Endothelial cell of umbilical vein (primary cell): ENCODE results near the gene EXOSC5. TPM values are rescaled to one million over a fixed set of nuclear protein-coding genes. Genes with fewer than 3 reads are reported as not detected.

Experiments
- BruUV-seq: library from RNA; stranded (reverse); fragments of 400-500 nt; replicated peaks from 2 replicates; lab custom pipeline; 2021; lab: Mats Ljungman, UMichigan
- CTCF ChIA-PET: fragments of 300-600, 350-600 bp; sonication (Branson Sonifier 250); formaldehyde crosslinking; loops from one replicate; lab custom pipeline; 2021; ENCODE audit warnings: antibody characterized with exemption, inconsistent platforms; lab: Charles Lee
- POLR2A ChIA-PET: fragments of 300-600, 350-600 bp; sonication (Branson Sonifier 250); formaldehyde crosslinking; loops from one replicate; lab custom pipeline; 2021; ENCODE audit warnings: antibody characterized with exemption, inconsistent platforms; lab: Charles Lee
- DNase-seq: peaks from one replicate; pipeline ENCODE4 v3.0.0-alpha.2; 2011; ENCODE audit warnings: low read depth, low spot score
- FAIRE-seq: peaks from 2 replicates; lab custom pipeline; 2011; peaks lifted over from hg19 to GRCh38; lab: Jason Lieb, UNC
- H2AFZ ChIP-seq: 2 replicates; pipeline ENCODE4 v1.6.0; 2012; ENCODE audit warnings: low read depth, low read length, control low read depth, inconsistent platforms
- H3K27ac ChIP-seq: 2 replicates; pipeline ENCODE4 v1.5.1; 2011; ENCODE audit warnings: low read depth, mild to moderate bottlenecking, control low read depth, low read length, moderate library complexity; ENCODE audit not compliant: insufficient read depth
- H3K27me3 ChIP-seq, 2 experiments: 2 replicates each; pipeline versions ENCODE4 v1.6.0 to v1.6.1; 2011; ENCODE audit warnings: low read length in 2 of 2, mixed read lengths in 1 of 2; ENCODE audit not compliant: control insufficient read depth in 2 of 2, insufficient read depth in 2 of 2
- H3K36me3 ChIP-seq, 2 experiments: 2 replicates in 1 of 2; 3 replicates in 1 of 2; pipeline ENCODE4 v1.5.1; 2011; ENCODE audit warnings: low read length in 2 of 2, mild to moderate bottlenecking in 1 of 2, moderate library complexity in 1 of 2; ENCODE audit not compliant: control insufficient read depth in 2 of 2, insufficient read depth in 2 of 2; ENCODE audit errors: extremely low read depth in 1 of 2
- H3K4me1 ChIP-seq: 3 replicates; pipeline ENCODE4 v1.5.1; 2011; ENCODE audit warnings: mild to moderate bottlenecking, low read length; ENCODE audit not compliant: control insufficient read depth, insufficient read depth; ENCODE audit errors: extremely low read depth
- H3K4me2 ChIP-seq: 2 replicates; pipeline ENCODE4 v1.6.1; 2011; ENCODE audit warnings: low read length, control low read depth, mixed read lengths; ENCODE audit not compliant: insufficient read depth
- H3K4me3 ChIP-seq, 3 experiments: fragments of 200-600 bp in 1 of 3; sonication (generic), shearing (Covaris generic) in 1 of 3; replicated peaks in 1 of 3; 2 replicates each; pipeline ENCODE4 v1.5.1; 2011 to 2016; ENCODE audit warnings: control low read depth in 3 of 3, low read length in 3 of 3, mild to moderate bottlenecking in 2 of 3, inconsistent platforms in 1 of 3, low read depth in 1 of 3, moderate library complexity in 1 of 3; ENCODE audit not compliant: insufficient read depth in 1 of 3
- H3K79me2 ChIP-seq: 2 replicates; pipeline ENCODE4 v1.6.0; 2012; ENCODE audit warnings: low read length, inconsistent platforms; ENCODE audit not compliant: control insufficient read depth, insufficient read depth
- H3K9ac ChIP-seq: replicated peaks from 2 replicates; pipeline ENCODE3; 2011; ENCODE audit warnings: low read length, control low read depth; ENCODE audit not compliant: insufficient read depth; ENCODE audit errors: extremely low read depth
- H3K9me1 ChIP-seq: replicated peaks from 3 replicates; pipeline ENCODE4 v1.6.0; 2011; ENCODE audit warnings: mild to moderate bottlenecking, low read length; ENCODE audit not compliant: control insufficient read depth, insufficient read depth; ENCODE audit errors: extremely low read depth
- H3K9me3 ChIP-seq: replicated peaks from 2 replicates; pipeline ENCODE4 v1.5.1; 2012; ENCODE audit warnings: low read length, inconsistent platforms; ENCODE audit not compliant: control insufficient read depth, insufficient read depth
- H4K20me1 ChIP-seq: replicated peaks from 2 replicates; pipeline ENCODE3; 2011; ENCODE audit warnings: mild to moderate bottlenecking, low read length; ENCODE audit not compliant: control insufficient read depth, insufficient read depth; ENCODE audit errors: extremely low read depth
- EZH2 ChIP-seq: IDR thresholded peaks from 2 replicates; pipeline ENCODE4 v1.6.1; 2012; ENCODE audit warnings: borderline replicate concordance, low read depth, mild to moderate bottlenecking, moderate library complexity, low read length, inconsistent platforms; ENCODE audit not compliant: severe bottlenecking
- FOS ChIP-seq: IDR thresholded peaks from 2 replicates; pipeline ENCODE4 v1.6.1; 2011; ENCODE audit warnings: mild to moderate bottlenecking, low read length, moderate library complexity, borderline replicate concordance; ENCODE audit not compliant: insufficient read depth
- GATA2 ChIP-seq: IDR thresholded peaks from 2 replicates; pipeline ENCODE4 v1.7.0; 2011; ENCODE audit warnings: low read depth, mild to moderate bottlenecking, moderate library complexity, mixed read lengths, low read length; ENCODE audit not compliant: insufficient read length, insufficient read depth
- JUN ChIP-seq: IDR thresholded peaks from 2 replicates; pipeline ENCODE4 v1.6.1; 2011; ENCODE audit warnings: borderline replicate concordance, low read depth; ENCODE audit not compliant: insufficient read length, insufficient read depth
- MYC ChIP-seq: IDR thresholded peaks from one replicate; pipeline ENCODE4 v1.6.1; 2011; ENCODE audit warnings: mild to moderate bottlenecking, low read depth, low read length
- POLR2A ChIP-seq: IDR thresholded peaks from 2 replicates; pipeline ENCODE4 v1.6.1; 2012; ENCODE audit warnings: low read depth, mild to moderate bottlenecking, control low read depth, low read length
- POLR2AphosphoS5 ChIP-seq: IDR thresholded peaks from 2 replicates; pipeline ENCODE4 v1.6.1; 2012; ENCODE audit warnings: low read depth, mild to moderate bottlenecking, control low read depth, low read length, moderate library complexity; ENCODE audit not compliant: insufficient read depth
- dilution Hi-C: fragments of 300-500 bp; cut with MboI; formaldehyde crosslinking; loops from one replicate; pipeline ENCODE4 v1.15.0; 2019; ENCODE audit warnings: low sequenced_read_pairs; ENCODE audit not compliant: extremely low pct_ligation_motif_present
- intact Hi-C: fragments of 100-400 bp; cut with micrococcal nuclease; formaldehyde crosslinking; loops from one replicate; pipeline ENCODE4 v1.10.0; 2022
- polyA plus RNA-seq, 4 experiments: library from polyadenylated mRNA; depleted of rRNA in 3 of 4; stranded (reverse) in 3 of 4; unstranded in 1 of 4; fragments of >200 nt; gene quantifications; 2 replicates each; pipeline versions ENCODE4 v1.2.1 to v1.2.3, GENCODE V29; 2011 to 2012; ENCODE audit warnings: missing spikeins in 1 of 4
- total RNA-seq: library from RNA; stranded (reverse); gene quantifications from 2 replicates; pipeline ENCODE4 v1.2.3, GENCODE V29; 2021
- TF ChIP-seq, protein P1 (sequence below), 2 donors: IDR thresholded peaks; 1 replicate in 1 of 2; 2 replicates in 1 of 2; pipeline ENCODE4 v1.5.1; 2011; ENCODE audit warnings: low read length in 2 of 2, mild to moderate bottlenecking in 2 of 2, moderate library complexity in 2 of 2, control low read depth in 1 of 2, inconsistent platforms in 1 of 2, low read depth in 1 of 2; ENCODE audit not compliant: insufficient read depth in 1 of 2; ENCODE audit errors: extremely low read depth in 1 of 2
- TF ChIP-seq, protein P2 (sequence below): IDR thresholded peaks from 2 replicates; pipeline ENCODE4 v1.6.1; 2011; ENCODE audit not compliant: insufficient read depth, insufficient read length

EXOSC5 gene
- total and polyA plus RNA-seq, 2 donors (not counting 3 experiments of a cell fraction or from before 2014, with no cell fraction given): 14.0 to 20.9 TPM

DNA sequence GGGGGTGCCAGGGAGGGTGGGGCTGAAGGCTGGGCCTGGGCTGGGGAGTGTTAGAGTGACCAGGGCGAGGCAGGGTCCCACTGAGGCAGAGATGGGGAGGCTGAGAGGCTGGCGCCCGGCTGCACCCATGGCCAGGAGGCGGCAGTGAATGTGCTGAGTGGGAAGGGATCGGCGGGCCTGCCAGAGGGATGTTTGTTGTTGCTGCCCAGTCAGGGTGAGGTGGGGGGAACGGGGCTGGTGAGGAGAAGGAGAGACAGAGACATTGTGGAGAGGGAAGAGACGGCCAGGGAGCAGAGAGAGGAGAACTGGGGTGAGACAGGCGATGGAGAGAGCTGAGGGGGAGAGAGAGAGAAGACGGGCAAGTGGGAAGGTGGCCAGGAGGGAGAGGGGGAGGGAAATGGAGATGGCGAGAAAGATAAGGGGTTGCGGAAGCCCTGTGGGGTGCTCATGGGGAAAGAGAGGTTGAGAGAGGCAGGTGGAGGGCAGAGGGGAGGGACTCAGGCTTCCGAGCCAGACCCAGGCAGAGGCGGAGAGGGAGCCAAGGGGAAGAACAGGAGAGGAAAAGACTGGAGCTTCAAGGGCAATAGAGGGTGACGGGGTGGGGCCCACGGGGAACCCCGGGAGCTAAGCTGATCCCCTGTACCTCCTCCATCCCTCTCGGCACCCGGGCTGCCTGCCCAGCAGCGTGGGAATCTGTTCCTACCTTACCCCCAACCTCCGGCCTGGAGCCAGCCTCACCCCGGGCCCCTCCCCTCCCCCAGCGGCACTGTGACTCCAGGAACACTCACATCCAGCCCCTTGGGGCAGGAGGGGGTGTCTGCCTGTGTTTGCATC is 30.7 kb upstream of the EXOSC5 start:
- H3K9ac ChIP-seq: peak overlapping the region; percentile 12
- DNase-seq (peak; percentile 28), FAIRE-seq (no peak)
- peak overlapping the region; percentile 73 for H2AFZ ChIP-seq
- BruUV-seq: no TSS peak
- dilution Hi-C loops: no loop called here
- H3K36me3 ChIP-seq: peaks cover 0 to 24% of the 10 kb centered on the region in 2 experiments
- ChIA-PET CTCF (interaction anchor here (0.9 to 4.1 kb wide), 11 partner anchors 11 to 1953 kb away, joined by 3 to 17 read pairs (median 5); partner anchors contain the start of gene DMAC2), POLR2A (interaction anchor here (0.5 kb wide), 1 partner anchor 80 kb away, joined by 3 read pairs; no protein-coding TSS in a partner anchor)
- H3K9me3 ChIP-seq: no peaks in the 10 kb centered on the region
- peak overlapping the region; percentile 40 for H3K4me2 ChIP-seq
- H3K27ac ChIP-seq: peak overlapping the region; percentile 29
- H3K79me2 ChIP-seq: peaks cover 5% of the 10 kb centered on the region
- TF ChIP-seq, protein P1, sequence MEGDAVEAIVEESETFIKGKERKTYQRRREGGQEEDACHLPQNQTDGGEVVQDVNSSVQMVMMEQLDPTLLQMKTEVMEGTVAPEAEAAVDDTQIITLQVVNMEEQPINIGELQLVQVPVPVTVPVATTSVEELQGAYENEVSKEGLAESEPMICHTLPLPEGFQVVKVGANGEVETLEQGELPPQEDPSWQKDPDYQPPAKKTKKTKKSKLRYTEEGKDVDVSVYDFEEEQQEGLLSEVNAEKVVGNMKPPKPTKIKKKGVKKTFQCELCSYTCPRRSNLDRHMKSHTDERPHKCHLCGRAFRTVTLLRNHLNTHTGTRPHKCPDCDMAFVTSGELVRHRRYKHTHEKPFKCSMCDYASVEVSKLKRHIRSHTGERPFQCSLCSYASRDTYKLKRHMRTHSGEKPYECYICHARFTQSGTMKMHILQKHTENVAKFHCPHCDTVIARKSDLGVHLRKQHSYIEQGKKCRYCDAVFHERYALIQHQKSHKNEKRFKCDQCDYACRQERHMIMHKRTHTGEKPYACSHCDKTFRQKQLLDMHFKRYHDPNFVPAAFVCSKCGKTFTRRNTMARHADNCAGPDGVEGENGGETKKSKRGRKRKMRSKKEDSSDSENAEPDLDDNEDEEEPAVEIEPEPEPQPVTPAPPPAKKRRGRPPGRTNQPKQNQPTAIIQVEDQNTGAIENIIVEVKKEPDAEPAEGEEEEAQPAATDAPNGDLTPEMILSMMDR (IDR thresholded peaks at IDR 0.05; ENCODE audit: extremely low read depth in 1 of 2, insufficient read depth in 1 of 2, low read depth in 1 of 2, low read length in 2 of 2): peak in 1 of 2 donors; percentile 5
- TF ChIP-seq GATA2: peak; percentile 74
- TF ChIP-seq, protein P2, sequence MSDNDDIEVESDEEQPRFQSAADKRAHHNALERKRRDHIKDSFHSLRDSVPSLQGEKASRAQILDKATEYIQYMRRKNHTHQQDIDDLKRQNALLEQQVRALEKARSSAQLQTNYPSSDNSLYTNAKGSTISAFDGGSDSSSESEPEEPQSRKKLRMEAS: no peak
- TF ChIP-seq EZH2: no peak
- no peak for TF ChIP-seq POLR2AphosphoS5
- TF ChIP-seq JUN: no peak
- no peak for TF ChIP-seq POLR2A
- TF ChIP-seq FOS: no peak
- TF ChIP-seq MYC: no peak
- no peaks in the 10 kb centered on the region for H3K9me1 ChIP-seq
- peaks cover 25% of the 10 kb centered on the region for H3K4me1 ChIP-seq
- peak overlapping the region in 1 of 3 experiments; percentile 41 for H3K4me3 ChIP-seq
- H4K20me1 ChIP-seq: no peaks in the 10 kb centered on the region
- H3K27me3 ChIP-seq: no peaks in the 10 kb centered on the region
- intact Hi-C loops: loop anchor here (1.0 to 2.0 kb wide), 3 partner anchors 31 to 74 kb away; partner anchors contain the start of genes B9D2, BCKDHA and EXOSC5
